HepG2 (cell line): ENCODE data around the gene GUCY2C. TPM values are rescaled to one million over a fixed set of nuclear protein-coding genes. Genes with fewer than 3 reads are reported as not detected.

Experiments
- ATAC-seq: fragments of 200-7000 bp; cut with Tn5 transposase; 3 replicates; pipeline ENCODE4 v1.9.1; 2020; ENCODE audit warnings: mild to moderate bottlenecking, moderate library complexity
- BruUV-seq: library from RNA; stranded (reverse); fragments of 400-500 nt; replicated peaks from 2 replicates; lab custom pipeline; 2021; lab: Mats Ljungman, UMichigan
- CTCF ChIA-PET: fragments of 300-600 bp; formaldehyde crosslinking; extraction: SDS; loops from one replicate; lab custom pipeline; 2021; ENCODE audit warnings: low total read pairs, inconsistent platforms, low intra/inter-chr PET ratio; lab: Yijun Ruan, JAX
- POLR2A ChIA-PET: fragments of 350-600 bp; sonication (Branson Sonifier 250); formaldehyde crosslinking; loops from one replicate; lab custom pipeline; 2020; ENCODE audit warnings: antibody characterized with exemption, inconsistent platforms; lab: Yijun Ruan, JAX
- DNase-seq: peaks from one replicate; pipeline ENCODE4 v3.0.0-alpha.2; 2015; ENCODE audit warnings: low spot score
- FAIRE-seq: peaks from 3 replicates; lab custom pipeline; 2011; peaks lifted over from hg19 to GRCh38; lab: Jason Lieb, UNC
- H2AFZ ChIP-seq: one replicate; pipeline ENCODE4 v1.6.1; 2011; ENCODE audit warnings: low read length, inconsistent platforms
- H3K27ac ChIP-seq: fragments of 300-600 bp; 3 replicates; pipeline ENCODE4 v1.8.0; 2011; ENCODE audit warnings: mixed run types, mild to moderate bottlenecking, mixed read lengths, low read length, inconsistent platforms; ENCODE audit not compliant: insufficient read depth; ENCODE audit errors: extremely low read length
- H3K27me3 ChIP-seq, 2 experiments: fragments of 200-600 bp in 1 of 2; 2 replicates in 1 of 2; 3 replicates in 1 of 2; pipeline versions ENCODE4 v1.6.0 to v1.8.0; 2011; ENCODE audit warnings: low read length in 2 of 2, mild to moderate bottlenecking in 2 of 2, moderate library complexity in 2 of 2, inconsistent platforms in 1 of 2; ENCODE audit not compliant: insufficient read depth in 2 of 2, control insufficient read depth in 1 of 2
- H3K36me3 ChIP-seq, 2 experiments: fragments of 200-600 bp in 1 of 2; replicated peaks in 1 of 2; 2 replicates in 1 of 2; 3 replicates in 1 of 2; pipeline versions ENCODE4 v1.5.1 to v1.8.0; 2011; ENCODE audit warnings: low read length in 2 of 2, inconsistent platforms in 1 of 2; ENCODE audit not compliant: insufficient read depth in 2 of 2, control insufficient read depth in 1 of 2
- H3K4me1 ChIP-seq: 2 replicates; pipeline ENCODE4 v1.5.1; 2012; ENCODE audit warnings: low read length, inconsistent platforms; ENCODE audit not compliant: insufficient read depth
- H3K4me2 ChIP-seq: 2 replicates; pipeline ENCODE4 v1.6.0; 2011; ENCODE audit warnings: low read depth, low read length, inconsistent platforms
- H3K4me3 ChIP-seq, 3 experiments: fragments of 200-600 bp in 1 of 3; sonication (generic), shearing (Covaris generic) in 1 of 3; replicated peaks in 1 of 3; 2 replicates each; pipeline ENCODE4 v1.5.1; 2011 to 2016; ENCODE audit warnings: low read length in 3 of 3, inconsistent platforms in 2 of 3, low read depth in 2 of 3, mild to moderate bottlenecking in 2 of 3, control low read depth in 1 of 3, mixed read lengths in 1 of 3; ENCODE audit not compliant: insufficient read depth in 1 of 3
- H3K79me2 ChIP-seq: one replicate; pipeline ENCODE4 v1.6.1; 2011; ENCODE audit warnings: low read length, inconsistent platforms; ENCODE audit not compliant: insufficient read depth
- H3K9ac ChIP-seq: 2 replicates; pipeline ENCODE4 v1.6.0; 2011; ENCODE audit warnings: mild to moderate bottlenecking, low read depth, low read length, inconsistent platforms; ENCODE audit not compliant: insufficient read depth
- H3K9me3 ChIP-seq: 2 replicates; pipeline ENCODE4 v1.5.1; 2012; ENCODE audit warnings: mild to moderate bottlenecking, low read length
- H4K20me1 ChIP-seq: 2 replicates; pipeline ENCODE4 v1.6.0; 2011; ENCODE audit warnings: inconsistent platforms, mild to moderate bottlenecking, low read length, moderate library complexity; ENCODE audit not compliant: insufficient read depth
- AGO2 ChIP-seq: fragments of 200-400 bp; formaldehyde crosslinking; optimal IDR thresholded peaks from 2 replicates; pipeline ENCODE3; 2017; ENCODE audit warnings: mild to moderate bottlenecking, low read depth, low read length, moderate library complexity
- ARNT2 ChIP-seq: sonication (generic); formaldehyde crosslinking; IDR thresholded peaks from 2 replicates; pipeline ENCODE4 v1.8.0; 2022; ENCODE audit warnings: mild to moderate bottlenecking, low read depth, missing genetic modification reagents, moderate library complexity
- IRF2 ChIP-seq: IDR thresholded peaks from 2 replicates; pipeline ENCODE4 v1.6.1; 2018; ENCODE audit warnings: missing genetic modification reagents, missing compliant biosample characterization
- POLR2A ChIP-seq, 2 experiments: IDR thresholded peaks; 2 replicates each; pipeline ENCODE4 v1.6.1; 2011; ENCODE audit warnings: low read depth in 2 of 2, low read length in 2 of 2, mild to moderate bottlenecking in 1 of 2, moderate library complexity in 1 of 2; ENCODE audit not compliant: insufficient read depth in 1 of 2
- SAP130 ChIP-seq: IDR thresholded peaks from 2 replicates; pipeline ENCODE4 v1.6.1; 2016; ENCODE audit warnings: low read depth
- SIN3B ChIP-seq: fragments of 150-350 bp; IDR thresholded peaks from 2 replicates; pipeline ENCODE4 v1.6.1; 2014; ENCODE audit warnings: low read length
- TRAFD1 ChIP-seq: sonication (generic); formaldehyde crosslinking; IDR thresholded peaks from 2 replicates; pipeline ENCODE4 v1.5.1; 2020; ENCODE audit warnings: missing genetic modification reagents, mild to moderate bottlenecking, borderline replicate concordance
- TSC22D2 ChIP-seq: sonication (generic); formaldehyde crosslinking; IDR thresholded peaks from 2 replicates; pipeline ENCODE4 v1.5.1; 2020; ENCODE audit warnings: missing genetic modification reagents, mild to moderate bottlenecking, borderline replicate concordance
- ZBTB2 ChIP-seq: sonication (generic); formaldehyde crosslinking; IDR thresholded peaks from 2 replicates; pipeline ENCODE4 v1.8.0; 2022; ENCODE audit warnings: low read depth, missing genetic modification reagents
- ZGPAT ChIP-seq: IDR thresholded peaks from 2 replicates; pipeline ENCODE4 v1.6.1; 2016; ENCODE audit warnings: mild to moderate bottlenecking
- ZNF205 ChIP-seq: IDR thresholded peaks from 2 replicates; pipeline ENCODE4 v1.6.1; 2018; ENCODE audit warnings: missing biosample characterization, missing genetic modification reagents
- ZNF431 ChIP-seq: sonication (generic); formaldehyde crosslinking; IDR thresholded peaks from 2 replicates; pipeline ENCODE4 v1.9.0; 2022; ENCODE audit warnings: missing genetic modification reagents, low read depth, mild to moderate bottlenecking, borderline replicate concordance
- ZNF660 ChIP-seq: sonication (generic); formaldehyde crosslinking; IDR thresholded peaks from 2 replicates; pipeline ENCODE4 v1.5.1; 2020; ENCODE audit warnings: mild to moderate bottlenecking, low read depth, missing genetic modification reagents, borderline replicate concordance
- WGBS: methylation state at CpG from one replicate; pipeline ENCODE4 v1.1.6; 2017; ENCODE audit warnings: low lambda C conversion rate; 5-methylcytosine and 5-hydroxymethylcytosine counted together
- in situ Hi-C: cut with HindIII; loops from 2 replicates; pipeline ENCODE4 v1.10.0; 2017; ENCODE audit warnings: low pct_unique_long_range_greater_than_20kb; ENCODE audit not compliant: extremely low pct_ligation_motif_present
- intact Hi-C: fragments of 100-400 bp; cut with micrococcal nuclease; formaldehyde crosslinking; loops from one replicate; pipeline ENCODE4 v1.10.0; 2022; ENCODE audit not compliant: unreplicated experiment
- polyA plus RNA-seq, 8 experiments: library from polyadenylated mRNA; depleted of rRNA in 3 of 8; stranded (reverse) in 7 of 8; unstranded in 1 of 8; fragments of >200 nt; fragmentation: Illumina TruSeq in 4 of 8; extraction: Trizol in 4 of 8; gene quantifications; 2 replicates each; pipeline versions ENCODE4 v1.2.1 to v1.2.3, GENCODE V29; 2011 to 2016; ENCODE audit warnings: low read depth in 4 of 8, missing spikeins in 1 of 8, mixed read lengths in 1 of 8; ENCODE audit not compliant: insufficient read depth in 1 of 8
- total RNA-seq, 5 experiments: library from RNA; depleted of rRNA; stranded (reverse); fragments of >200 nt; fragmentation: Illumina TruSeq; extraction: Trizol; gene quantifications; 2 replicates each; pipeline ENCODE4 v1.2.3, GENCODE V29; 2016; ENCODE audit warnings: low read depth in 1 of 5

Gene GUCY2C
- total and polyA plus RNA-seq, 2 of the 13 experiments (the other 11 are each of a cell fraction or from before 2014, with no cell fraction given): not detected

GRCh38 chr12:14655284-14655683 lies 41.1 kb downstream of the GUCY2C start:
- Histone ChIP-seq H3K4me2 (no peak overlapping the region), H3K36me3 (no peaks in the 10 kb centered on the region), H2AFZ (no peak overlapping the region), H4K20me1 (no peaks in the 10 kb centered on the region), H3K9me3 (no peaks in the 10 kb centered on the region), H3K79me2 (no peaks in the 10 kb centered on the region), H3K27me3 (no peaks in the 10 kb centered on the region)
- intact Hi-C loops: no loop called here
- DNase-seq (no peak), ATAC-seq (no peak)
- TF ChIP-seq TSC22D2 (CRISPR knock-in tag): no peak
- TF ChIP-seq IRF2 (CRISPR knock-in tag): no peak
- TF ChIP-seq TRAFD1 (CRISPR knock-in tag): no peak
- no peak for TF ChIP-seq SIN3B
- no peak for TF ChIP-seq ZNF660 (CRISPR knock-in tag)
- TF ChIP-seq SAP130 (CRISPR knock-in tag): no peak
- no peak for TF ChIP-seq AGO2
- no peak for TF ChIP-seq ZNF205 (CRISPR knock-in tag)
- TF ChIP-seq ZGPAT (CRISPR knock-in tag): no peak
- TF ChIP-seq ARNT2 (CRISPR knock-in tag): no peak
- no peak for TF ChIP-seq POLR2A (IDR thresholded peaks at IDR 0.05; ENCODE audit: insufficient read depth in 1 of 2, low read depth in 2 of 2, low read length in 2 of 2)
- TF ChIP-seq ZBTB2 (CRISPR knock-in tag): no peak
- no peak for TF ChIP-seq ZNF431 (CRISPR knock-in tag)
- TF ChIP-seq, all 625 proteins: peak for 0
- Histone ChIP-seq H3K9ac (no peak overlapping the region), H3K27ac (no peak overlapping the region), H3K4me1 (no peaks in the 10 kb centered on the region), H3K4me3 (no peak overlapping the region)
- POLR2A ChIA-PET: no interaction called here
- CTCF ChIA-PET: no interaction called here
- in situ Hi-C loops: no loop called here
- BruUV-seq: no TSS peak
- 10% methylated on average over 1 of the region's 1 CpG for WGBS
- FAIRE-seq: no peak
